ENCODE results near the gene DDAH2.
A peak's percentile ranks its signal among the peaks of the same experiment; 100 is the strongest.

DDAH2 gene

DNA sequence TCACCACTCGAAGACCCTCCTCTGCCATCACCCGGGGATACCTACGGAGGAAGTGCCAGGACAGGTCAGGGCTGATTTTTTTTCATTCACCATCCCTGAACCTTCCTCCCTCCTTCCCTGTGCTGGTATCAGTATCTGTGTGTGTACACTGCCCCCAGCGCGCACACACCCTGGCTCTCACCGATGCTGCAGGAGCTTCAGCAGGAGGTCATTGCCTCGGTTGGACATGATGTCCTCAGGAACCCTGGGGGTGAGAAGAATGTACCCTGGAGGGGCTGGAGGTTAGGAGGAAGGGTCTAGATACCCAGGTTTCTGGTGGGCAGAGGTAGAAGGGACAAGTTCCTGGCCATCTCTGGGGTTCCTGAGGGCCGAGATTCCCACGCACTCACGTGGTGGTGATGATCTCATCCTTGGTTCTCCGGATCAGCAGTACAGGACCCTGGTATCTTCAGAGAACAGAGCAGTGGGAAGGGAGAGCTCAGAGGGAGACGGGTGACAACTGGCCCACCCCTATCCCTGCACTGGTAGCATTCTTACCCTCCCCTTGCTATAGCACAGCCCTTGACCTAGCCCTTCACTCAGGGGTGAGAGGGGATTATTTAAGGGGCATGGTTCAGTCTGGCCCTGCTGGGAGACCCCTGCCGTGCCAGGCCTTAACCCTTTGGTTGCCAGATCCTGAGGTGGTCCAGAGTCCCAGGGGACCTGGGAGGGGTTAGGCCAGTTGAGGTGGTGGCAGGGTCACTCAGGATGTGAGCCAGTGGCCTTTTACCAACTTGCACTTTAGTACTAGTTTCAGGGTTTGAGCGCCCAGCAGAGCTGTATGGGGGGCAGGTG is 41.0 kb downstream of the DDAH2 start:
- no peak for DNase-seq

DNA sequence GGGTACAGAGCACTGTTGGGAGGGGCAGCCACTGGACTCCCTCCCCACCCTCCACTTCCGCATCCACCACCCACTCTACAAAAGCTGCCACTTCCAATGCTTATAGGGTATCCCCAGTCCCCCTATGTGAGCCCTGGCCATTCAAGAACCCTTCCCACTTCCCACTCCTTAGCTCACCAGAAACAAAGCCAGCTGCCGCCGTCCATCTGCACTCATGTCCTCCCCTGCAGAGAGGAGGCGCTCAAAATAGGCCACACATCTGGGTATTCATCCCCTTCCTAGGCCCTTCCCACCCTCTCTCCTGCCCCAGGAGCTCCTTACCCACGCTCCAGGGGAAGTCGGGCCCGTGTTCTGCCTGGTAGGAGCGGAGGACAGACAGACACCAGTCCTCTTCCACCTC is 41.8 kb downstream of the DDAH2 start:
- no peak for DNase-seq

DNA sequence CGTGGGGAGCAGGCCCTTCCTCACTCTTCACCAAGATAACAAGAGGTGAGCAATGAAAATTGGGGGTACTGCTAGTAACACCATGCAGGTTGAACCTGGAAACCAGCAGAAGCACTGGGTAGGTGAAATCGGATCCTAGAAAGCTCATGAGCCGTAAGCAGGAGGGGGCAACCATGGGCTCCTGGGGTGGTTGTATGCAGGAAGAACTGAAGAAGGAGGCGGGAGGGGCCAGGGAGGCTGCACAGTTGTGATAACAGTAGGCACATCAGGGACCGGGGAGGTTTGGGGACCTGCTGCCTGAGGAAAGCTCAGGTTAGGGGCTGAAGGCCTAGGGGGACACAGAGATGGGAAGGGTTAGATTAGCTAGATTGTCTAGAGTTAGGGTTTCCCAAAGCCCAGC is 42.6 kb downstream of the DDAH2 start:
- DNase-seq, result no peak

DNA sequence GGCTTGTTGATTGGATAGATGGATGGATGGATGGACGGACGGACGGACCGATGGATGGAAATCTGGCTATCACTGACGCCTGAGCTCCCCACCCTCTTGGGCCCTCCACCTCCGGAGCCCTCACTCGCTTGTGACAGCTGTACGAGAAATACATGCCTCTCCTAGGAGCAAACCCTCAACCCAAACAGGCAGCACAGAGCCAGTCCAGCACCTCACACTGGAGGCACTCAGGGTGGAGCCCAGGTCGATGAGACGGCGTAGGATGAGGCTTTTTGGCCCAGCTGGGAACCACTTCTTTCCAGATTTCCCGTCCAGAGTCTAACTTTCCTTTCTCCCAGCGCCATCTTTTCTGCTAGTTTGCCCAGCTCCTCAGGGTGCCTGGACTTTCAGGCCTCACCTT is 45.5 kb downstream of the DDAH2 start:
- no peak for DNase-seq

DNA sequence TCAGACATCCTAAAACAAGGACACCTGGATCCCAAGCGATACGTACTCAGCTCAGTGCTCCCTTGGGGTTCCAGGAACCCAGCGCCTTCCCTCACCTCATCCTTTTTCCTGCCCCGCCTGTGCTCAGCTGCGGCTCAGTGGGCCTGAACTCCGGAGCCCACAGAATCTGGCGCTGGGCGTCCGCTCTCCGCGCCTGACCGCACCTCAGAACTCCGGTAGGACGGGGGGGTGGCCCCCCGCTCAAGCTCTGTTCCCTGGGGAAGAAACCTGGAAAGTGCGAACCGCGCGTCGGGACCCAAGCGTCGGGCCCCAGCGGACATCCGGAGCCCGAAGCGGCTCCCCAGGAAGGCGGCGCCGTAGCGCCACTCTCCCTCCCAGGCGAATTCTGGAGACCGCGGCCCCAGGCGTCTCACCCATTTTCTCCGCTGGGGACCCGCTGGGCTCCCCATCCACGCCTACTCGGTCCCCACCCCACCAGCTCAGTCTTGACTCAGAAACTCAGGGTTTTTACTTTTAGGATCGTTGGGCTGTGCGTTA is 47.9 kb downstream of the DDAH2 start:
- no peak for DNase-seq

DNA sequence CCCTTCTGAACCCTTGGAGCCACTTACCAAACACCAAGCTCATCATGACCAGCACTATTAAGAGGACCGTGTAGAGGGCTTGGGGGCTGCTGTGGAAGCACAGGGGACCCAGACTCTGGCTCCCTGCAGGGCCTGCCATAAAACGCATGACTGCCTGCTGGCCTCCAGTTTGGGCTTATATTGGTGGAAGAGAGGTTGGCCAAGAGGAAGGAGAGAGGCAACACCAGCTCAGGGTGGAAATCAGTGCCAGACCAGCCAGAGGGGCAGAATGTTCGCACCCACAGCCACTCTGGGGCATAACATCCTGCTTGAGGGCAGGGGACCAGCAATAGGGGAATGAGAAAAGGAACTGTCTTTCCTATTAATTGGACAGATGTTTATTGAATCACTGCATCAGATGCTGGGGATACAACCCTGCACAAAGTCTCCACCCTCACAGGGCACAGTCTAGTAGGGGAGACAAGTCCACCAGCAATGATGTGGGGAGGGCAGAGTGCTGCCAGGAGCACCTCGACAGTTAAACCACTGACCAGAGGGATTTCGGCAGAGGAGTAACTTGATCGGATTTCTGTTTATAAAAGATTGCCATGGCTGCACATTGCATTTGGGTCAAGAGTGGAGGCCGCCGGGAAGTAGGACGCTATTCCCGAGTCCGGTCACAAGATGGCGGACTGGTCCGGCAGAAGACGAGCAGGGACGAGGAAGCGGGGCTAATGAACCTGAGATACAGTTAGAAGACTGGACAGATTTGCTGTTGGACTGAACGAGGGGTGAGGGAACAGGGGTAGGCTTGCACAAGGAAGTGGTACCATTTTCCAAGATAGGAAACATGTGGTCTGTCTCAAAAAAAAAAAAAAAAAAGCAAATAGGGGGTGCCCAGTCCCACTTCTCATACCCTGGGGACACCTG is 48.6 kb downstream of the DDAH2 start, which contains the start of gene LY6G5C:
Gene LY6G5C (minus strand): TSS at position 842 of the 909 bp plus-strand sequence. CDS start 694 bp downstream, at position 148.
- DNase-seq, result peak; percentile 48

DNA sequence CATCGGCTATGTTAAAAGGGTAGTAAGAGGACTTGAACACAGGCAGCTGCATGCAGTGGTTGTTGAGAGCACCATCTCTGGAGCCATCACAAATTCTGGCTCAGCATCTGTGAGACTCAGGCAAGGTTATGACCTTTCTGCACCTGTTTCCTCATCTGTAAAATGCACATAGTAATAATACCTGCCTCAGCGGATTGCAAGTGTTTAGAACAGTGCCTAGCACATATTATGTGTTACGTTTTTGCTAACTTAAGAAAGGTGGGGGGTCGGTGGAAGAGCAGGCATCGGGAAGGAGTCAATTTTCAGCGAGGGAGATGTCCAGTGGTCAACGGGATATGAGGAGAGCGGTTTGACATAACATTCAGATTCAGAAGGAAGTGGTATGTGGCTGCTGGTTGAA is 51.1 kb downstream of the DDAH2 start:
- DNase-seq, result no peak

Data from activated T-cell treated with anti-CD3 and anti-CD28 coated beads for 4 hours (primary cell).